Measurements from ENCODE around the gene PLA2G4F.

The PLA2G4F gene

GRCh38 chr15:42178056-42178455 is 21.6 kb upstream of the PLA2G4F start:
- Mint-ChIP-seq H3K4me3 (no peak overlapping the region), H3K4me1 (ENCODE audit: low read depth) (no peaks in the 10 kb centered on the region), H3K27ac (no peak overlapping the region), H3K9me3 (no peaks in the 10 kb centered on the region), H3K27me3 (no peaks in the 10 kb centered on the region), H3K36me3 (ENCODE audit: low read depth) (peaks cover 79% of the 10 kb centered on the region)
- DNase-seq = no peak

- peaks cover 8% of the 10 kb centered on the region for H3K4me1 Mint-ChIP-seq (ENCODE audit: low read depth)
- DNase-seq = no peak
- H3K9me3 Mint-ChIP-seq = no peaks in the 10 kb centered on the region
- no peak overlapping the region for H3K27ac Mint-ChIP-seq
- H3K4me3 Mint-ChIP-seq = no peak overlapping the region
- H3K27me3 Mint-ChIP-seq = no peaks in the 10 kb centered on the region
- H3K36me3 Mint-ChIP-seq (ENCODE audit: low read depth) = peaks cover 86% of the 10 kb centered on the region
These were observed 19.2 kb upstream of the PLA2G4F start for GRCh38 chr15:42175671-42176070.

GRCh38 chr15:42172475-42172874 is 16.0 kb upstream of the PLA2G4F start:
- Mint-ChIP-seq H3K27ac (peak overlapping the region; percentile 65), H3K4me3 (no peak overlapping the region), H3K9me3 (no peaks in the 10 kb centered on the region), H3K36me3 (ENCODE audit: low read depth) (peaks cover 87% of the 10 kb centered on the region), H3K4me1 (ENCODE audit: low read depth) (peaks cover 10% of the 10 kb centered on the region), H3K27me3 (no peaks in the 10 kb centered on the region)
- DNase-seq = no peak

- Mint-ChIP-seq H3K27ac (peak overlapping the region; percentile 65), H3K36me3 (ENCODE audit: low read depth) (peaks cover 88% of the 10 kb centered on the region), H3K27me3 (no peaks in the 10 kb centered on the region)
These were observed 15.4 kb upstream of the PLA2G4F start for GRCh38 chr15:42171795-42172194.

GRCh38 chr15:42171122-42171521 is 14.7 kb upstream of the PLA2G4F start:
- Mint-ChIP-seq H3K9me3 (no peaks in the 10 kb centered on the region), H3K36me3 (ENCODE audit: low read depth) (peaks cover 93% of the 10 kb centered on the region), H3K27ac (peak overlapping the region; percentile 65), H3K4me3 (no peak overlapping the region), H3K27me3 (no peaks in the 10 kb centered on the region), H3K4me1 (ENCODE audit: low read depth) (peaks cover 10% of the 10 kb centered on the region)
- DNase-seq = no peak

More at GRCh38 chr15:42171795-42172194, 15.4 kb upstream of the PLA2G4F start:
- no peak overlapping the region for H3K4me3 Mint-ChIP-seq
- no peaks in the 10 kb centered on the region for H3K9me3 Mint-ChIP-seq
- peaks cover 10% of the 10 kb centered on the region for H3K4me1 Mint-ChIP-seq (ENCODE audit: low read depth)
- DNase-seq = no peak

GRCh38 chr15:42166225-42166940 is 9.9 kb upstream of the PLA2G4F start:
- Mint-ChIP-seq H3K27ac (peak overlapping the region; percentile 44), H3K4me3 (no peak overlapping the region), H3K27me3 (no peaks in the 10 kb centered on the region), H3K4me1 (ENCODE audit: low read depth) (peaks cover 6% of the 10 kb centered on the region), H3K9me3 (no peaks in the 10 kb centered on the region), H3K36me3 (ENCODE audit: low read depth) (peaks cover 95% of the 10 kb centered on the region)
- no peak for DNase-seq

- DNase-seq = no peak
These were observed 8.7 kb upstream of the PLA2G4F start for GRCh38 chr15:42165106-42165505.

GRCh38 chr15:42163947-42164550 is 7.6 kb upstream of the PLA2G4F start:
- Mint-ChIP-seq H3K27me3 (no peaks in the 10 kb centered on the region), H3K4me3 (no peak overlapping the region), H3K4me1 (ENCODE audit: low read depth) (no peaks in the 10 kb centered on the region), H3K36me3 (ENCODE audit: low read depth) (peaks cover 95% of the 10 kb centered on the region), H3K27ac (peak overlapping the region; percentile 51), H3K9me3 (no peaks in the 10 kb centered on the region)
- no peak for DNase-seq

More at GRCh38 chr15:42165106-42165505, 8.7 kb upstream of the PLA2G4F start:
- H3K4me1 Mint-ChIP-seq (ENCODE audit: low read depth) = no peaks in the 10 kb centered on the region
- H3K27ac Mint-ChIP-seq = peak overlapping the region; percentile 77
- H3K4me3 Mint-ChIP-seq = no peak overlapping the region
- H3K27me3 Mint-ChIP-seq = no peaks in the 10 kb centered on the region
- no peaks in the 10 kb centered on the region for H3K9me3 Mint-ChIP-seq
- H3K36me3 Mint-ChIP-seq (ENCODE audit: low read depth) = peaks cover 95% of the 10 kb centered on the region

GRCh38 chr15:42163291-42163690 is 6.9 kb upstream of the PLA2G4F start:
- DNase-seq = no peak
- Mint-ChIP-seq H3K4me1 (ENCODE audit: low read depth) (peaks cover 2% of the 10 kb centered on the region), H3K36me3 (ENCODE audit: low read depth) (peaks cover 98% of the 10 kb centered on the region), H3K27me3 (no peaks in the 10 kb centered on the region), H3K4me3 (no peak overlapping the region), H3K9me3 (no peaks in the 10 kb centered on the region), H3K27ac (peak overlapping the region; percentile 63)

GRCh38 chr15:42160136-42160535 is 3.7 kb upstream of the PLA2G4F start:
- Mint-ChIP-seq H3K9me3 (no peaks in the 10 kb centered on the region), H3K27ac (no peak overlapping the region), H3K27me3 (no peaks in the 10 kb centered on the region), H3K4me1 (ENCODE audit: low read depth) (peaks cover 2% of the 10 kb centered on the region), H3K36me3 (ENCODE audit: low read depth) (peaks cover 67% of the 10 kb centered on the region), H3K4me3 (no peak overlapping the region)
- no peak for DNase-seq

GRCh38 chr15:42159381-42160015 is 3.1 kb upstream of the PLA2G4F start:
- no peak overlapping the region for H3K4me3 Mint-ChIP-seq
- no peaks in the 10 kb centered on the region for H3K27me3 Mint-ChIP-seq
- DNase-seq = peak; percentile 26
- H3K4me1 Mint-ChIP-seq (ENCODE audit: low read depth) = peaks cover 2% of the 10 kb centered on the region
- H3K27ac Mint-ChIP-seq = no peak overlapping the region
- no peaks in the 10 kb centered on the region for H3K9me3 Mint-ChIP-seq
- peaks cover 60% of the 10 kb centered on the region for H3K36me3 Mint-ChIP-seq (ENCODE audit: low read depth)

GRCh38 chr15:42158941-42159340 is 2.5 kb upstream of the PLA2G4F start:
- H3K27me3 Mint-ChIP-seq = no peaks in the 10 kb centered on the region
- H3K4me3 Mint-ChIP-seq = no peak overlapping the region
- H3K9me3 Mint-ChIP-seq = no peaks in the 10 kb centered on the region
- H3K4me1 Mint-ChIP-seq (ENCODE audit: low read depth) = peaks cover 2% of the 10 kb centered on the region
- H3K27ac Mint-ChIP-seq = no peak overlapping the region
- peaks cover 55% of the 10 kb centered on the region for H3K36me3 Mint-ChIP-seq (ENCODE audit: low read depth)
- DNase-seq = peak; percentile 18

- Mint-ChIP-seq H3K9me3 (no peaks in the 10 kb centered on the region), H3K27ac (no peak overlapping the region), H3K27me3 (no peaks in the 10 kb centered on the region), H3K36me3 (ENCODE audit: low read depth) (peaks cover 47% of the 10 kb centered on the region), H3K4me1 (ENCODE audit: low read depth) (peaks cover 2% of the 10 kb centered on the region), H3K4me3 (no peak overlapping the region)
- DNase-seq = peak; percentile 28
These were observed 1.7 kb upstream of the PLA2G4F start for GRCh38 chr15:42157981-42158765.

GRCh38 chr15:42157381-42157780 is 945 bp upstream of the PLA2G4F start:
- Mint-ChIP-seq H3K4me3 (no peak overlapping the region), H3K4me1 (ENCODE audit: low read depth) (peaks cover 2% of the 10 kb centered on the region), H3K27ac (no peak overlapping the region), H3K36me3 (ENCODE audit: low read depth) (peaks cover 40% of the 10 kb centered on the region), H3K9me3 (no peaks in the 10 kb centered on the region), H3K27me3 (no peaks in the 10 kb centered on the region)
- DNase-seq = peak; percentile 19
